NCI-H526 (cell line): ENCODE data around the gene FNTB.

Experiments used
- DNase-seq, 2 experiments: peaks; one replicate each; lab custom pipeline; 2025; lab: John Stamatoyannopoulos, UW

FNTB gene

DNA sequence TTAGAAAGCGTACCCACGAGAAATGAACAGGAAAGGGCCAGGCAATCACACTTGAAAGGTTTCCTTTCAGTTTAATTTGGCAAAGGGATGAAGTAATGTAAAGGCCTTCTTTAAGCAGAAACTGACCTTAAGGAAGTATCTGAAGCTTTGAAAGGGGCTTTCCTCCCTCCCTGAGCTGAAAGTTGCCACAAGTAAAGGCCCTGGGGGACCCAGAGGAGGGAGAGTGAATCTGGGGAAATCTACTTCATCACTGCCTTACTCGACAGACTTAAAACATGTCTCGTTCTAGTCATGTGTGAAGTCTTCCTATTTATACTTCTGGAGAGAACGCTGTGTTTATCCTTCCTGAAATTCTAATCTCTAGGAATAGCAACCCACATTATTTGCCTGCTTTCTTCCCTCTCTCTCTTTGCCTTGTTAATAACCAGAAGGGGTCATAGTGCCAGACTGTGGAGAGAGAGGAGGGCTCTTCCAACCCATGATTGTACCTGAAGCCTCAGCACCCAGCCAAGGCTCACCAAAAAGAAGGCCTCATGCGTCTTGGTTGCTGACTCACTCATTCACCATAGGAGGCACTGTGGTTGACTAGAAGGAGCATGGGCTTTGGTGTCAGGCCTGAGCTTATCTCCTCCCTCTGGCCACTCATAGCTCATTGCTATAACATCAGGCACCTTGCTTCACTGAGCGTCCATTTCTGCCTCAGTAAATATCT, 33.9 kb upstream of the FNTB start:
- no peak for DNase-seq

GRCh38 chr14:64953310-64953654, 33.4 kb upstream of the FNTB start:
- no peak for DNase-seq

DNA sequence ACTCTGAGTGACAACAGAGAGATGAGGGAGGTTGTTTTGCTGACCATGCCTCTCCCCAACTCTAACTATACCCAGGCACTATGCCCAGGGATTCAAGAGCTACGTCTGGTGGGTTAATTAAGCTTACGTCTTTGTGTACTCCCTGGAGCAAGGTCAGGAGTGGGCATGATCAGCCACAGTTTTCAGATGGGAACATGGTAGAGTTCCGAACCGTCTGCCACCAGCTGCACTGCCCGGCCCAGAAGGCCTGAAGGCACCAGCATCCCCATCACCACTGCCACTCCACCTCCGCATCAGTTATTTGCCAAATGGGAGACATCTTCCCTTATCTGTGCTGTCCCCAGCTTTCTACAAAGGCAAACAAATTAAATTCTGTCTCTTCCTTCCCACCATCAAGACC, 33.0 kb upstream of the FNTB start:
- no peak for DNase-seq

DNA sequence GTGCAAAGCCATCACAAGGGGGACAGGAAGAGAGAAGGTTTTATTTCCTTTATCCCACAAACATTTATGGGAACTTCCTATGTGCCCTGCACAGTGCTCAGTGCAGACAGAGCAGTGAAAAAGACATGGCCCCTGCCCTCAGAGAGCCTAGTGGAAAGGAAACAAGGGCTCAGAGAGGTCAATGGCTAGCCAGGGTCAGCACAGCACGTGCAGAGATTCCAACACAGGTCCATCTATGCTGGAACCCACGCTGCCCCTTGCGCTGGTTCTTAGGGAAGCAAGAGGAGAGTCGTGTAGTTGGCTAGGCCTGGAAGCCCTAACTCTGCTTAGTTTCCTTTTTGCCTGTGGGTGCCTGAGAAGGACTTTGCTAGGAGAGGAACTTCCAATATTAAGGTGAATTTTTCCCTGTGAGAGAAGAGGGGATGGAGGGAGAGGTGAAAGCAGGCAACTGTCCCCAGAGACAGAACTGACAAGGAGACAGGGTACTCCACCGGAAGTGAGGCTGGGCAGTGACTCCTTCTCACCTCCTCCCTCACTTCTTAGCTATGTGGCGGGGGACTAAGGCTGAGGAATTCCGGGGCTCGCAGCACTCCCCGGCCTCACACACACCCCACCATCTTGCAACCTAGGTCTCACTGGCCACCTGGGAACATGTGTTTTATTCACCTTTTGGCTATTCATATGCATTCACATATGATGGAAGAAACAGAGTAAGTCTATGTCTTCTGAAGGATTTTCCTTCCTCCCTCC, 32.0 kb upstream of the FNTB start:
- DNase-seq, result no peak

DNA sequence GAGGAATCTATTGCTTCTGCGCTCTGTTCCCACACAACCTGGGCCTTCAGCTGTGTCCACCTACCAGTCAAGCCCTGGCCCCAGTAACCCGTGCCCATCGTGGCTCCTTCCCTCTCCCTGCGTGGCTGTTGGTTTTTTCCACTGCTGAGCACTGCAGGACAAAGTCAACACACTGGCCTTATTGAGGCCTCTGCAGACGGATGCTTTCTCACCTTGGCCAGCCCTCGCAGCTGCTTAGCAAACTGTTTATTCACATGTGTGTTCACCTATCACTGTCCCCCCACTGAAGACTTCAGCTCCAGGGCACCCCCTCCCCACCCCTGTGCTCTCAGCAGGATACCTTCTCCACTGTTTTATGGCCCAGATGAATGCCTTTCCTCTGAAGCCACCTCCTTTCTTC, 31.4 kb upstream of the FNTB start:
- no peak for DNase-seq

- no peak for DNase-seq
Observed at GRCh38 chr14:64956697-64957406, 29.8 kb upstream of the FNTB start.

DNA sequence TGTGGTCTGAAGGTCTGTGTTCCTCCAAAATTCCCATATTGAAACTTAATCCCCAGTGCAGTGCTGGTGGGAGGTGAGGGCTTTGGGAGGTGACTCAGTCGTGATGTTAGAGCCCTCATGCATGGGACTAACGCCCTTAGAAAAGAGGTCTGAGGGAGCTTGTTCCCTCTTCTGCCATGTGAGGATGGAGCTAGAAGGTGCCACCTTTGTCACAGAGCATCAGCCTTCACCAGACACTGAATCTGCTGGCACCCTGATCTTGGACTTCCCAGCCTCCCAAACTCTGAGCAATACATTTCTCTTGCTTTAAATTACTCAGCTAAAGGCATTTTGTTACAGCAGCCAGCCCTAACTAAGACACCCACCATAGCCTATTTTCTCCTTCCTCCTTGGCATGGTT, 28.5 kb upstream of the FNTB start:
- no peak for DNase-seq

DNA sequence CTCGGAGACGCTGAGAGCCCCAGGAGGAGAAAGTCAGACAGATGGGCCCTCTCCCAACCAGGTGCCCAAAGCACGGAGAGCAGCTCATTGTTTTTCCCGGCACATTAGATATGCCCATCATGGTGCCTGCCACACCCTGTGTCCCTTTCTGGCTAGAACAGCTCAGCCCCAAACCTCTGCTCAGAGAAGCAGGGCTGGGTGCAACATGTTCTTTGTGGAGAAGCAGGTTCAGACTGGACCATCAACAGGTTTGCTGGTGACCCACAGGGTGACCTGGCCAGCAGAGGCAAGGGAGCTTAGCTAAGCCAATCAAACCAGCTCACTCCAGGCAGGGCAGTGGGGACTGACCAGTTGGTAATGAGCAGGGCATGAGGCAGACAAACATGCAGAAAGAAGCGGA, 28.0 kb upstream of the FNTB start:
- DNase-seq, result no peak

DNA sequence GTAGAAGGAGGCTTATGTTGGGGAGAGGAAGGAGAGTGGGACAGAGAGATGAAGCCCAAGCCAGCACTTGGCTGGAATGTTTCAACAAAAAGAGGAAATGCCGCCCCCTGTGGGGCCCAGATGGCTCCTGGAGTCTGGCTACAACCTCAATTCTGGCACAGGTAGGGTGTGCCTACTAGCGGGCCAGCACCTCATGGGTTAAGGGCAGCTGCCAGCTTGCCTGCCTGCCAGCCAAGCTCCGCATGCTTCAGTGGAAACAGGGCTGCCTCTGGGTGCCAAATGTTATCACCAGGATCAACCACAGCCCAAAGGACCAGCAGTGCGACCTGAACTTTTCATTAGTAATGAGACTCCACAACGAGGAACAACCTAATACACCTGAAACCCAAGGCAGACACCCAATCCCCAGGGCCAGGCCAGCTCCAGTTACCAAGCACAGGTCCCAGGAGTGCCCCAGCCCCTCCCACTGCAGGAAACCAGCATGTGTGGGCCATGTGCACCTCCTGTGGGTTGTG, 25.9 kb upstream of the FNTB start:
- peak; percentile 34 to 73 for DNase-seq

DNA sequence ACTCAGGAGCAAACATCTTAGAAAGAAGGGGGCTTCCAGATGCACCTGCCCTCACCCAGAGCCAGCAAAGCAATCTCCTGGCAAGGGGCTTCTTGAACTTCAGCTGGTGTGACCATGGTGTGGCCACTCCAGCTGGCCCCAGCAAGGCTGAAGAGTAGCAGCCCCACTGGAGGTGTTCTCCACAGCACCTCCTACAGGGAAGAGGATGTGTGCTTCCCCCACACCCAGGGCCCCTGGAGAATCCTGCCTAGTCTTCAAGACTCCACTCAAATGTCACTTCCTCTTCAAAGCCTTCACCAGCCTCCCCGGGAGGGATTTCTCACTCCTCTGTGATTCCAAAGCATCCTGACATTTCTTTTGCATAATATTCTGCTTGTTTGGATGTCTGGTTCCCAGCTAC, 23.1 kb upstream of the FNTB start:
- DNase-seq, result no peak

- no peak for DNase-seq
Observed at GRCh38 chr14:64965356-64966000, 21.2 kb upstream of the FNTB start.

- no peak for DNase-seq
Observed at GRCh38 chr14:64966976-64967375, 19.7 kb upstream of the FNTB start.

DNA sequence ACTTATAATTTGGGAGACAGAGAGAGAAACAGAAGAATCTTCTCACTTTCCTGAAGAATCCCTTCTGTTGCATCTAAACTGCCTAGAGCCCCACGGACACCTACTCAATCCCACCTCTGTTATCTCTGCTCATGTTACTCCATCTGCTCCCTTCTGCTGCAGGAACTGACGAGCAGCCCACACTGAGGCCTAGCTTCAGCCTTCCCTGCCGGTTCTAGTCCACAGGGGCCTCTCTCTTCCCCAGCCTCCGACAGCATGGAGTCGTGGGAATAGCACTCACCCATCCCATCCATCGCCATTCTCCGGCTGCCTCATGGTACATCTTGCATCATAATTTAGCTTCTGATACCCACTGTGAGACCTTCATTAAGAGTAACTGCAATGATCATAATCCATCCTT, 18.5 kb upstream of the FNTB start:
- DNase-seq, result no peak

DNA sequence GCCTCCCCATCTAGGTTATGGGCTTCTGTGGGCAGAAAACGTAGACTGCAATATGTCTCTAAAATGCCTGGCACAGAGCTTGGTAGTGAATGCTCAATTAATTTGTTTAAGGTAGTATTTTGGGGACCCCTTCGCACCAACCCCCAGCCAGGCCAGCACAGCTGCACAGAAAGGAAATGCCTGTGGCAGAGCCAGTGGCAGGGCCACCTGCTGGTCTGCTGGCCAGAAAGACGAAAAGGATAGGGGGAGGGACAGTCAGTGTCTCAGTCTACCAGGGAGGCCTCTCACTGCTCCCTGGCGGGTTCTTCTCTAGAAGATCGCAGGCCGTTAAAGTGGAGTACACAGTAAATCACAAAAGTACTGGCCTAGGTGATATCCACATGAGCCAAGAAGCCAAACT, 18.0 kb upstream of the FNTB start:
- no peak for DNase-seq

GRCh38 chr14:64970041-64970440, 16.7 kb upstream of the FNTB start:
- peak in 1 of 2 experiments; percentile 8 for DNase-seq

GRCh38 chr14:64970776-64971477, 15.8 kb upstream of the FNTB start:
- DNase-seq, result no peak

DNA sequence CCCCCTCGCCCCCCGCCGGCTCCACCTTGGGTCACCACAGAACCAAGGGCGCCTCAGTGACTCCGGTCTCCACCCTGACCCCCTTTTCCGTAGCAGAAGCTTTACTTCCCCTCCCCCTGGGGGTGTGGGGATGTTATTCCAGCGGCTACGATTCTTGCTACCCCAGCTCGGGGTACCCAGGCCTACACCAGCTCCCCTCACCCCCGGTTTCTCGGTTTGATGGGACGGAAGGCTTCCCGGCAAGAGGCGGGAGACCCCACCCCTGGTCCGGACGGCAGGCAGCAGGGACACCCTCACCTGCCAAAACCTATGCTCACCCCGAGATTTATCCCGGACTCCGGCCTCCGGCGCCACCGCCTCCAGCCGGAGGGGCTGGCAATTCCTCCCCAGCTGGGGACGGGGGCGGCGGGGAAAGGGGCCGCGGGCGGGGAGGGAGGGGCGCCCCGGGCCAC, 15.2 kb upstream of the FNTB start:
- DNase-seq, result no peak

GRCh38 chr14:64971943-64972791, 14.5 kb upstream of the FNTB start, which contains the start of gene RAB15:
RAB15 (minus strand) TSS chr14:64972336; CDS start chr14:64972076, 260 bp downstream.
- peak in 1 of 2 experiments; percentile 53 for DNase-seq

DNA sequence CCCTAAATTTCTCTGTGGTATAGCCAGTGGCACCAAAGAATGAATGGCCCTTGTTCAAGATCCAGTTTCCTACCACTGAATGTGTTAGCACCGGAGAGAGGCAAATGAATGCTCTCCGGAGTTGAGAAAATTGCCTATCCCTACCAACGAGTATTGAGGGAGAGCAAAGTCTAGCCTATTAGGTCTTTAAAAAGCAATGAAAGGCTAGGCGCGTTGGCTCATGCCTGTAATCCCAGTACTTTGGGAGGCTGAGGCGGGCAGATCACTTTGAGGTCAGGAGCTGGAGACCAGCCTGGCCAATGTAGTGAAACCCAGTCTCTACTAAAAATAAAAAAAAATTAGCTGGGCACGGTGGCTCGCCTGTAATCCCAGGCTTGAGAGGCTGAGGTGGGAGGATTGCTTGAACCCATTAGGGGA, 13.7 kb upstream of the FNTB start:
- peak in 1 of 2 experiments; percentile 7 for DNase-seq

GRCh38 chr14:64973826-64974225, 12.9 kb upstream of the FNTB start:
- DNase-seq, result no peak

GRCh38 chr14:64974563-64974962, 12.1 kb upstream of the FNTB start:
- no peak for DNase-seq
